Measurements from ENCODE around the gene WHRN. TPM values are rescaled to one million over a fixed set of nuclear protein-coding genes. Genes with fewer than 3 reads are reported as not detected.

The WHRN gene
- total RNA-seq, 2 experiments from 2014 or later, result 0.19 to 2.1 TPM

GRCh38 chr9:114445616-114446015, 59.7 kb downstream of the WHRN start:
- Histone ChIP-seq H3K4me3 (ENCODE audit: low read depth, low read length, poor library complexity, severe bottlenecking) (no peak overlapping the region), H3K9me3 (ENCODE audit: low read length) (peaks cover 7% of the 10 kb centered on the region; the same call in 1 of the 2 replicates), H3K4me1 (ENCODE audit: insufficient read depth, low read length, poor library complexity, severe bottlenecking) (no peaks in the 10 kb centered on the region), H3K36me3 (ENCODE audit: insufficient read depth, low read length) (no peaks in the 10 kb centered on the region), H3K9me2 (ENCODE audit: insufficient read depth, low read length) (no peaks in the 10 kb centered on the region), H3K79me2 (ENCODE audit: insufficient read depth, low read depth, low read length) (no peaks in the 10 kb centered on the region), H2AFZ (ENCODE audit: low read length) (no peak overlapping the region), H4K20me1 (ENCODE audit: insufficient read depth, low read length) (no peaks in the 10 kb centered on the region), H3K27ac (ENCODE audit: low read depth, low read length, poor library complexity, severe bottlenecking) (no peak overlapping the region), H3K4me2 (ENCODE audit: low read length) (no peak overlapping the region)
- intact Hi-C loops (cut with micrococcal nuclease; ENCODE audit: unreplicated experiment), result no loop called here
- no peak for DNase-seq (ENCODE audit: low spot score)
- POLR2A ChIA-PET, result interaction anchor here (0.6 kb wide), 1 partner anchor 17 kb away, joined by 5 read pairs; no protein-coding TSS in a partner anchor
- CTCF ChIA-PET (ENCODE audit: unreplicated experiment), result no interaction called here
- no TSS peak for BruUV-seq (replicated peaks)
- no peak for TF ChIP-seq EZH2phosphoT487 (IDR thresholded peaks at IDR 0.05; ENCODE audit: borderline replicate concordance, low read depth, low read length)
- TF ChIP-seq CTCF (conservative IDR thresholded peaks at IDR 0.05; ENCODE audit: low read length), result no peak

GRCh38 chr9:114442022-114442421, 63.3 kb downstream of the WHRN start:
- no TSS peak for BruUV-seq (replicated peaks)
- no peak for DNase-seq (ENCODE audit: low spot score)
- CTCF ChIA-PET (ENCODE audit: unreplicated experiment), result no interaction called here

More at GRCh38 chr9:114442022-114442421, 63.3 kb downstream of the WHRN start:
- intact Hi-C loops (cut with micrococcal nuclease; ENCODE audit: unreplicated experiment), result no loop called here
- Histone ChIP-seq H3K79me2 (ENCODE audit: insufficient read depth, low read depth, low read length) (no peaks in the 10 kb centered on the region), H2AFZ (ENCODE audit: low read length) (no peak overlapping the region), H3K36me3 (ENCODE audit: insufficient read depth, low read length) (no peaks in the 10 kb centered on the region), H4K20me1 (ENCODE audit: insufficient read depth, low read length) (no peaks in the 10 kb centered on the region), H3K4me2 (ENCODE audit: low read length) (no peak overlapping the region), H3K4me3 (ENCODE audit: low read depth, low read length, poor library complexity, severe bottlenecking) (no peak overlapping the region), H3K9me3 (ENCODE audit: low read length) (peaks cover 7% of the 10 kb centered on the region; the same call in 1 of the 2 replicates), H3K9me2 (ENCODE audit: insufficient read depth, low read length) (no peaks in the 10 kb centered on the region), H3K4me1 (ENCODE audit: insufficient read depth, low read length, poor library complexity, severe bottlenecking) (no peaks in the 10 kb centered on the region), H3K27ac (ENCODE audit: low read depth, low read length, poor library complexity, severe bottlenecking) (no peak overlapping the region)
- POLR2A ChIA-PET, result no interaction called here
- TF ChIP-seq CTCF (conservative IDR thresholded peaks at IDR 0.05; ENCODE audit: low read length) (no peak), EZH2phosphoT487 (IDR thresholded peaks at IDR 0.05; ENCODE audit: borderline replicate concordance, low read depth, low read length) (no peak)

All from OCI-LY7 (cell line).